ENCODE results near the gene CLEC3B.
"Not testable (repeated sequence)": the region's sequence is repeated elsewhere in the genome, so short reads cannot be mapped to it uniquely, and the experiment has no call there.

CLEC3B gene

GRCh38 chr3:45065373-45065720, 39.2 kb downstream of the CLEC3B start:
- DNase-seq (ENCODE audit: insufficient read length, low spot score) (no peak), FAIRE-seq (no peak)
- TF ChIP-seq CTCF (IDR thresholded peaks at IDR 0.05; ENCODE audit: insufficient read depth, missing control alignments), result no peak

- FAIRE-seq, result no peak
- TF ChIP-seq CTCF (IDR thresholded peaks at IDR 0.05; ENCODE audit: insufficient read depth, missing control alignments), result no peak
Observed at GRCh38 chr3:45066109-45066801, 40.2 kb downstream of the CLEC3B start.

GRCh38 chr3:45067486-45067885, 41.4 kb downstream of the CLEC3B start:
- no peak for DNase-seq (ENCODE audit: insufficient read length, low spot score)
- FAIRE-seq, result no peak
- no peak for TF ChIP-seq CTCF (IDR thresholded peaks at IDR 0.05; ENCODE audit: insufficient read depth, missing control alignments)

More at GRCh38 chr3:45066109-45066801, 40.2 kb downstream of the CLEC3B start:
- no peak for DNase-seq (ENCODE audit: insufficient read length, low spot score)

- FAIRE-seq (no peak), DNase-seq (ENCODE audit: insufficient read length, low spot score) (no peak)
- TF ChIP-seq CTCF (IDR thresholded peaks at IDR 0.05; ENCODE audit: insufficient read depth, missing control alignments), result no peak
Observed at GRCh38 chr3:45067941-45068340, 41.8 kb downstream of the CLEC3B start.

- DNase-seq (ENCODE audit: insufficient read length, low spot score) (no peak), FAIRE-seq (no peak)
- no peak for TF ChIP-seq CTCF (IDR thresholded peaks at IDR 0.05; ENCODE audit: insufficient read depth, missing control alignments)
Observed at GRCh38 chr3:45071075-45071474, 45.0 kb downstream of the CLEC3B start.

GRCh38 chr3:45075821-45076625, 49.9 kb downstream of the CLEC3B start:
- no peak for DNase-seq (ENCODE audit: insufficient read length, low spot score)
- TF ChIP-seq CTCF (IDR thresholded peaks at IDR 0.05; ENCODE audit: insufficient read depth, missing control alignments), result no peak
- FAIRE-seq, result no peak

- not testable (repeated sequence) for DNase-seq (ENCODE audit: insufficient read length, low spot score); FAIRE-seq
Observed at GRCh38 chr3:45078256-45078655, 52.2 kb downstream of the CLEC3B start.
